RCC 7860 (cell line): ENCODE data around the gene PBX1.

Experiments
- DNase-seq: peaks from one replicate; pipeline ENCODE4 v3.0.0-alpha.2; 2015; ENCODE audit warnings: low spot score
- FAIRE-seq: peaks from 2 replicates; lab custom pipeline; 2012; peaks lifted over from hg19 to GRCh38; lab: Jason Lieb, UNC

PBX1 gene

GRCh38 chr1:164790081-164790480 is 231.1 kb downstream of the PBX1 start:
- DNase-seq (no peak), FAIRE-seq (no peak)

GRCh38 chr1:164792410-164793004 is 233.5 kb downstream of the PBX1 start:
- FAIRE-seq, result no peak
- DNase-seq, result no peak

- peak; percentile 56 for DNase-seq
- peak; percentile 79 for FAIRE-seq
Measured at GRCh38 chr1:164794356-164794755, 235.4 kb downstream of the PBX1 start.

GRCh38 chr1:164796916-164797315 is 237.9 kb downstream of the PBX1 start:
- FAIRE-seq (no peak), DNase-seq (no peak)

GRCh38 chr1:164801246-164801731 is 242.3 kb downstream of the PBX1 start:
- no peak for DNase-seq
- FAIRE-seq, result no peak

GRCh38 chr1:164801791-164802502 is 243.0 kb downstream of the PBX1 start:
- no peak for FAIRE-seq

GRCh38 chr1:164802529-164803282 is 243.7 kb downstream of the PBX1 start:
- FAIRE-seq, result no peak

More at GRCh38 chr1:164801791-164802502, 243.0 kb downstream of the PBX1 start:
- DNase-seq, result no peak

GRCh38 chr1:164803366-164803765 is 244.4 kb downstream of the PBX1 start:
- FAIRE-seq (no peak), DNase-seq (no peak)

More at GRCh38 chr1:164802529-164803282, 243.7 kb downstream of the PBX1 start:
- DNase-seq, result no peak

- no peak for FAIRE-seq
- no peak for DNase-seq
Measured at GRCh38 chr1:164804366-164804765, 245.4 kb downstream of the PBX1 start.

- FAIRE-seq (no peak), DNase-seq (no peak)
Measured at GRCh38 chr1:164805399-164805798, 246.4 kb downstream of the PBX1 start.

GRCh38 chr1:164806531-164806930 is 247.5 kb downstream of the PBX1 start:
- no peak for FAIRE-seq
- DNase-seq, result no peak

- no peak for FAIRE-seq
- no peak for DNase-seq
Measured at GRCh38 chr1:164813776-164814175, 254.8 kb downstream of the PBX1 start.

- DNase-seq (no peak), FAIRE-seq (no peak)
Measured at GRCh38 chr1:164821648-164822047, 262.7 kb downstream of the PBX1 start.

GRCh38 chr1:164823486-164824279 is 264.7 kb downstream of the PBX1 start:
- FAIRE-seq (no peak), DNase-seq (no peak)

- no peak for FAIRE-seq
- no peak for DNase-seq
Measured at GRCh38 chr1:164824542-164824941, 265.6 kb downstream of the PBX1 start.

GRCh38 chr1:164830628-164831027 is 271.6 kb downstream of the PBX1 start:
- FAIRE-seq (no peak), DNase-seq (no peak)

- no peak for FAIRE-seq
- no peak for DNase-seq
Measured at GRCh38 chr1:164834641-164835040, 275.7 kb downstream of the PBX1 start.

- DNase-seq (no peak), FAIRE-seq (no peak)
Measured at GRCh38 chr1:164836614-164837018, 277.6 kb downstream of the PBX1 start.

- DNase-seq (no peak), FAIRE-seq (no peak)
Measured at GRCh38 chr1:164838786-164839185, 279.8 kb downstream of the PBX1 start.

- FAIRE-seq, result no peak
- DNase-seq, result no peak
Measured at GRCh38 chr1:164840936-164841335, 282.0 kb downstream of the PBX1 start.
